ENCODE results near the gene MLXIP. TPM values are rescaled to one million over a fixed set of nuclear protein-coding genes. Genes with fewer than 3 reads are reported as not detected.

MLXIP gene
- total and polyA plus RNA-seq, 2 of the 13 experiments (the other 11 are each of a cell fraction or from before 2014, with no cell fraction given), result 5.3 to 6.7 TPM

DNA sequence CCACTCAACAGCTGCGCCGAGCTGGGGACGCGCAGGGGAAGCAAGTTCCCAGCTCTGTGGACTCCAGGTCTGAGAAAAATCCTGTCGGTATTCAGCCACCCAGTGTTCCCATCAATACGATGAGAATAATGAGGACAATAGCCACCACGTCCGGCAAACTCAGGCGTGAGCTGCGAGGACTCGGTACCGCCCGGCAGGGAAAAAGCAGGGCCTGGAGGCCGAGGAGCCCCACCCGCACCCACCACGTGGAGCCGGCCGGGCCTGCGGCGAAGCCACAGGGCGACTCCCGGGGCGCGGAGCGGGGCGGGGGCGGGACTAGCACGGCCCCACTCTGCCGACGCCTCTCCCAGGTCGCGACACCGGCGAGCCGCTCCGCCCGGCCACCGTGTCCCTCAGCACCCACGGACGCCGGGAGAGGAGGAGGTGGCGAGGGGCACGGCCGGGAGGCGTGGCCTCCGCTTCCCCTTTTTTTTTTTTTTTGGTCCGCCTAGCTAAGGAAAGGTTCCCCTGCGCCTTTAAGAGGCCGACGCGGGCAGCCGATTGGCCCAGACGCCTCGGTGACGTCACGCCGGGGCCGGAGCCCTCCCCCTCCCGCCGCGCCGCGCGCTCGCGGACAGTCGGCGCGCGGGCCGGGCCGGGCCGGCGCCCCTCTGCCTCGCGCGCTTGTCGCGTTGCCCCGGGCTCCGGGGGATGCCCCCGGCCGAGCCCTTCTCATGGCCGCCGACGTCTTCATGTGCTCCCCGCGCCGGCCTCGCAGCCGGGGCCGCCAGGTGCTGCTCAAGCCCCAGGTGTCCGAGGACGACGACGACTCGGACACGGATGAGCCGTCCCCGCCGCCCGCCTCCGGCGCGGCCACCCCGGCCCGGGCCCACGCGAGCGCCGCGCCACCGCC, at the start of gene MLXIP (continued):
- TF ChIP-seq ZNF10 (CRISPR knock-in tag; IDR thresholded peaks at IDR 0.05; ENCODE audit: borderline replicate concordance, low read depth), result no peak
- peak; percentile 92 for TF ChIP-seq ZSCAN21 (CRISPR knock-in tag; IDR thresholded peaks at IDR 0.05; ENCODE audit: borderline replicate concordance)
- TF ChIP-seq KMT2B (CRISPR knock-in tag; IDR thresholded peaks at IDR 0.05), result peak; percentile 54; the same call in 1 of the 2 replicates
- peak; percentile 43; the same call in 1 of the 2 replicates for TF ChIP-seq RFX5 (IDR thresholded peaks at IDR 0.05; ENCODE audit: low read depth, low read length)
- peak; percentile 75 for TF ChIP-seq POLR2G (IDR thresholded peaks at IDR 0.05; ENCODE audit: low read depth, low read length)
- TF ChIP-seq, protein P1, sequence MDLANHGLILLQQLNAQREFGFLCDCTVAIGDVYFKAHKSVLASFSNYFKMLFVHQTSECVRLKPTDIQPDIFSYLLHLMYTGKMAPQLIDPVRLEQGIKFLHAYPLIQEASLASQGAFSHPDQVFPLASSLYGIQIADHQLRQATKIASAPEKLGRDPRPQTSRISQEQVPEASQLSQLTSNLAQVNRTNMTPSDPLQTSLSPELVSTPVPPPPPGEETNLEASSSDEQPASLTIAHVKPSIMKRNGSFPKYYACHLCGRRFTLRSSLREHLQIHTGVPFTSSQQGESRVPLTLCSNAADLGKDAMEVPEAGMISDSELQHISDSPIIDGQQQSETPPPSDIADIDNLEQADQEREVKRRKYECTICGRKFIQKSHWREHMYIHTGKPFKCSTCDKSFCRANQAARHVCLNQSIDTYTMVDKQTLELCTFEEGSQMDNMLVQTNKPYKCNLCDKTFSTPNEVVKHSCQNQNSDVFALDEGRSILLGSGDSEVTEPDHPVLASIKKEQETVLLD (CRISPR knock-in tag; IDR thresholded peaks at IDR 0.05; ENCODE audit: low read depth), result peak; percentile 32
- TF ChIP-seq SMAD1 (CRISPR knock-in tag; IDR thresholded peaks at IDR 0.05; ENCODE audit: borderline replicate concordance, low read depth), result peak; percentile 70; the same call in 1 of the 2 replicates
- no peak; the same call in 1 of the 2 replicates for TF ChIP-seq YEATS2 (CRISPR knock-in tag; IDR thresholded peaks at IDR 0.05; ENCODE audit: borderline replicate concordance)
- TF ChIP-seq, protein P2, sequence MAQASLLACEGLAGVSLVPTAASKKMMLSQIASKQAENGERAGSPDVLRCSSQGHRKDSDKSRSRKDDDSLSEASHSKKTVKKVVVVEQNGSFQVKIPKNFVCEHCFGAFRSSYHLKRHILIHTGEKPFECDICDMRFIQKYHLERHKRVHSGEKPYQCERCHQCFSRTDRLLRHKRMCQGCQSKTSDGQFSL (CRISPR knock-in tag; IDR thresholded peaks at IDR 0.05), result 0 out of 2 replicates have a peak, but pooled peaks have one; percentile 24
- TF ChIP-seq ZNF510 (CRISPR knock-in tag; IDR thresholded peaks at IDR 0.05; ENCODE audit: low read depth), result no peak
- peak; percentile 12; the same call in 1 of the 2 replicates for TF ChIP-seq ZNF782 (CRISPR knock-in tag; IDR thresholded peaks at IDR 0.05; ENCODE audit: borderline replicate concordance)
- TF ChIP-seq, protein P3, sequence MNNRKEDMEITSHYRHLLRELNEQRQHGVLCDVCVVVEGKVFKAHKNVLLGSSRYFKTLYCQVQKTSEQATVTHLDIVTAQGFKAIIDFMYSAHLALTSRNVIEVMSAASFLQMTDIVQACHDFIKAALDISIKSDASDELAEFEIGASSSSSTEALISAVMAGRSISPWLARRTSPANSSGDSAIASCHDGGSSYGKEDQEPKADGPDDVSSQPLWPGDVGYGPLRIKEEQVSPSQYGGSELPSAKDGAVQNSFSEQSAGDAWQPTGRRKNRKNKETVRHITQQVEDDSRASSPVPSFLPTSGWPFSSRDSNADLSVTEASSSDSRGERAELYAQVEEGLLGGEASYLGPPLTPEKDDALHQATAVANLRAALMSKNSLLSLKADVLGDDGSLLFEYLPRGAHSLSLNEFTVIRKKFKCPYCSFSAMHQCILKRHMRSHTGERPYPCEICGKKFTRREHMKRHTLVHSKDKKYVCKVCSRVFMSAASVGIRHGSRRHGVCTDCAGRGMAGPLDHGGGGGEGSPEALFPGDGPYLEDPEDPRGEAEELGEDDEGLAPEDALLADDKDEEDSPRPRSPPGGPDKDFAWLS (CRISPR knock-in tag; IDR thresholded peaks at IDR 0.05; ENCODE audit: borderline replicate concordance), result no peak
- TF ChIP-seq, protein P4, sequence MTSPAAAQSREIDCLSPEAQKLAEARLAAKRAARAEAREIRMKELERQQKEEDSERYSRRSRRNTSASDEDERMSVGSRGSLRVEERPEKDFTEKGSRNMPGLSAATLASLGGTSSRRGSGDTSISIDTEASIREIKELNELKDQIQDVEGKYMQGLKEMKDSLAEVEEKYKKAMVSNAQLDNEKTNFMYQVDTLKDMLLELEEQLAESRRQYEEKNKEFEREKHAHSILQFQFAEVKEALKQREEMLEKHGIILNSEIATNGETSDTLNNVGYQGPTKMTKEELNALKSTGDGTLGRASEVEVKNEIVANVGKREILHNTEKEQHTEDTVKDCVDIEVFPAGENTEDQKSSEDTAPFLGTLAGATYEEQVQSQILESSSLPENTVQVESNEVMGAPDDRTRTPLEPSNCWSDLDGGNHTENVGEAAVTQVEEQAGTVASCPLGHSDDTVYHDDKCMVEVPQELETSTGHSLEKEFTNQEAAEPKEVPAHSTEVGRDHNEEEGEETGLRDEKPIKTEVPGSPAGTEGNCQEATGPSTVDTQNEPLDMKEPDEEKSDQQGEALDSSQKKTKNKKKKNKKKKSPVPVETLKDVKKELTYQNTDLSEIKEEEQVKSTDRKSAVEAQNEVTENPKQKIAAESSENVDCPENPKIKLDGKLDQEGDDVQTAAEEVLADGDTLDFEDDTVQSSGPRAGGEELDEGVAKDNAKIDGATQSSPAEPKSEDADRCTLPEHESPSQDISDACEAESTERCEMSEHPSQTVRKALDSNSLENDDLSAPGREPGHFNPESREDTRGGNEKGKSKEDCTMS (CRISPR knock-in tag; conservative IDR thresholded peaks at IDR 0.05), result no peak
- no peak; the same call in 1 of the 2 replicates for TF ChIP-seq ZNF891 (CRISPR knock-in tag; IDR thresholded peaks at IDR 0.05)
- TF ChIP-seq, protein P5, sequence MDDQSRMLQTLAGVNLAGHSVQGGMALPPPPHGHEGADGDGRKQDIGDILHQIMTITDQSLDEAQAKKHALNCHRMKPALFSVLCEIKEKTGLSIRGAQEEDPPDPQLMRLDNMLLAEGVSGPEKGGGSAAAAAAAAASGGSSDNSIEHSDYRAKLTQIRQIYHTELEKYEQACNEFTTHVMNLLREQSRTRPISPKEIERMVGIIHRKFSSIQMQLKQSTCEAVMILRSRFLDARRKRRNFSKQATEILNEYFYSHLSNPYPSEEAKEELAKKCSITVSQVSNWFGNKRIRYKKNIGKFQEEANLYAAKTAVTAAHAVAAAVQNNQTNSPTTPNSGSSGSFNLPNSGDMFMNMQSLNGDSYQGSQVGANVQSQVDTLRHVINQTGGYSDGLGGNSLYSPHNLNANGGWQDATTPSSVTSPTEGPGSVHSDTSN (CRISPR knock-in tag; IDR thresholded peaks at IDR 0.05; ENCODE audit: borderline replicate concordance), result 0 out of 2 replicates have a peak, but pooled peaks have one; percentile 71
- no peak for TF ChIP-seq NONO (IDR thresholded peaks at IDR 0.05)
- TF ChIP-seq NONO (CRISPR knock-in tag; conservative IDR thresholded peaks at IDR 0.05), result no peak
- TF ChIP-seq SP1 (IDR thresholded peaks at IDR 0.05), result no peak
- TF ChIP-seq SP1 (CRISPR knock-in tag; IDR thresholded peaks at IDR 0.05), result 0 out of 2 replicates have a peak, but pooled peaks have one; percentile 37
- TF ChIP-seq ATRX (CRISPR knock-in tag; IDR thresholded peaks at IDR 0.05; ENCODE audit: borderline replicate concordance), result no peak
- no peak for TF ChIP-seq ZNF562 (CRISPR knock-in tag; IDR thresholded peaks at IDR 0.05; ENCODE audit: borderline replicate concordance)
- TF ChIP-seq ZNF543 (CRISPR knock-in tag; IDR thresholded peaks at IDR 0.05), result peak; percentile 57; the same call in 1 of the 2 replicates
